Tibial nerve (tissue), 4 donors: ENCODE measurements around the gene SYCP2. TPM values are rescaled to one million over a fixed set of nuclear protein-coding genes. Genes with fewer than 3 reads are reported as not detected.

ENCODE experiments used
- DNase-seq, 2 donors: peaks; one replicate each; pipeline ENCODE4 v3.0.0-alpha.2; 2019; ENCODE audit warnings: low spot score in 2 of 2
- H3K27ac ChIP-seq, 4 donors: fragments of 200-600 bp; sonication (generic) in 3 of 4; one replicate each; pipeline ENCODE4 v1.5.1; 2017 to 2019; ENCODE audit warnings: mild to moderate bottlenecking in 1 of 4
- H3K27me3 ChIP-seq, 2 donors: fragments of 200-600 bp; sonication (generic) in 1 of 2; one replicate each; pipeline versions ENCODE4 v1.5.1 to v1.6.0; 2017 to 2019
- H3K36me3 ChIP-seq, 3 donors: fragments of 200-600 bp; sonication (generic); one replicate each; pipeline ENCODE4 v1.5.1; 2018 to 2019
- H3K4me1 ChIP-seq, 4 donors: fragments of 200-600 bp; sonication (generic) in 3 of 4; one replicate each; pipeline ENCODE4 v1.5.1; 2017 to 2019
- H3K4me3 ChIP-seq, 4 donors: fragments of 200-600 bp; sonication (generic) in 3 of 4; one replicate each; pipeline ENCODE4 v1.5.1; 2017 to 2019; ENCODE audit warnings: mild to moderate bottlenecking in 1 of 4, moderate library complexity in 1 of 4
- H3K9me3 ChIP-seq, 4 donors: fragments of 200-600 bp; sonication (generic) in 3 of 4; one replicate each; pipeline ENCODE4 v1.5.1; 2017 to 2019
- EP300 ChIP-seq, 2 donors: sonication (generic); formaldehyde crosslinking; IDR thresholded peaks; one replicate each; pipeline ENCODE4 v1.6.1; 2017; ENCODE audit warnings: antibody characterized with exemption in 2 of 2, mild to moderate bottlenecking in 1 of 2
- POLR2A ChIP-seq, 2 donors: fragments of 450-650 bp; IDR thresholded peaks; one replicate each; pipeline ENCODE4 v1.6.1; 2017; ENCODE audit warnings: antibody characterized with exemption in 2 of 2, mild to moderate bottlenecking in 2 of 2, moderate library complexity in 2 of 2
- WGBS, 2 donors: methylation state at CpG; one replicate each; pipeline ENCODE4 v1.1.5; 2018; 5-methylcytosine and 5-hydroxymethylcytosine counted together
- total RNA-seq, 4 donors: library from RNA; depleted of rRNA; stranded (reverse); fragments of >200 nt; gene quantifications; one replicate each; pipeline ENCODE4 v1.1.0, GENCODE V29; 2016
- TF ChIP-seq, protein P1 (sequence below), 5 experiments: fragments of 200-600 bp in 3 of 5; fragments of 450-650 bp in 2 of 5; sonication (generic) in 3 of 5; IDR thresholded peaks; one replicate each; pipeline ENCODE4 v1.5.1; 2016 to 2019; ENCODE audit warnings: antibody characterized with exemption in 5 of 5, mild to moderate bottlenecking in 3 of 5, moderate library complexity in 2 of 5

Gene SYCP2
- total RNA-seq, 4 donors from 2014 or later, result 3.1 to 4.2 (median 3.6) TPM

- Histone ChIP-seq H3K27me3 (peaks cover 0 to 4% of the 10 kb centered on the region in 2 donors), H3K36me3 (no peaks in the 10 kb centered on the region), H3K4me1 (no peaks in the 10 kb centered on the region), H3K27ac (no peak overlapping the region), H3K9me3 (no peaks in the 10 kb centered on the region), H3K4me3 (no peak overlapping the region)
- DNase-seq, result peak; percentile 63
- 48 to 49% methylated on average over 10 to 11 of the region's 11 CpGs for WGBS, 2 donors
- TF ChIP-seq, protein P1, sequence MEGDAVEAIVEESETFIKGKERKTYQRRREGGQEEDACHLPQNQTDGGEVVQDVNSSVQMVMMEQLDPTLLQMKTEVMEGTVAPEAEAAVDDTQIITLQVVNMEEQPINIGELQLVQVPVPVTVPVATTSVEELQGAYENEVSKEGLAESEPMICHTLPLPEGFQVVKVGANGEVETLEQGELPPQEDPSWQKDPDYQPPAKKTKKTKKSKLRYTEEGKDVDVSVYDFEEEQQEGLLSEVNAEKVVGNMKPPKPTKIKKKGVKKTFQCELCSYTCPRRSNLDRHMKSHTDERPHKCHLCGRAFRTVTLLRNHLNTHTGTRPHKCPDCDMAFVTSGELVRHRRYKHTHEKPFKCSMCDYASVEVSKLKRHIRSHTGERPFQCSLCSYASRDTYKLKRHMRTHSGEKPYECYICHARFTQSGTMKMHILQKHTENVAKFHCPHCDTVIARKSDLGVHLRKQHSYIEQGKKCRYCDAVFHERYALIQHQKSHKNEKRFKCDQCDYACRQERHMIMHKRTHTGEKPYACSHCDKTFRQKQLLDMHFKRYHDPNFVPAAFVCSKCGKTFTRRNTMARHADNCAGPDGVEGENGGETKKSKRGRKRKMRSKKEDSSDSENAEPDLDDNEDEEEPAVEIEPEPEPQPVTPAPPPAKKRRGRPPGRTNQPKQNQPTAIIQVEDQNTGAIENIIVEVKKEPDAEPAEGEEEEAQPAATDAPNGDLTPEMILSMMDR (IDR thresholded peaks at IDR 0.05), result no peak
- peak in 1 of 2 donors; percentile 19 for TF ChIP-seq EP300 (IDR thresholded peaks at IDR 0.05)
Measured at GRCh38 chr20:59820204-59821041, 113.0 kb downstream of the SYCP2 start.

DNA sequence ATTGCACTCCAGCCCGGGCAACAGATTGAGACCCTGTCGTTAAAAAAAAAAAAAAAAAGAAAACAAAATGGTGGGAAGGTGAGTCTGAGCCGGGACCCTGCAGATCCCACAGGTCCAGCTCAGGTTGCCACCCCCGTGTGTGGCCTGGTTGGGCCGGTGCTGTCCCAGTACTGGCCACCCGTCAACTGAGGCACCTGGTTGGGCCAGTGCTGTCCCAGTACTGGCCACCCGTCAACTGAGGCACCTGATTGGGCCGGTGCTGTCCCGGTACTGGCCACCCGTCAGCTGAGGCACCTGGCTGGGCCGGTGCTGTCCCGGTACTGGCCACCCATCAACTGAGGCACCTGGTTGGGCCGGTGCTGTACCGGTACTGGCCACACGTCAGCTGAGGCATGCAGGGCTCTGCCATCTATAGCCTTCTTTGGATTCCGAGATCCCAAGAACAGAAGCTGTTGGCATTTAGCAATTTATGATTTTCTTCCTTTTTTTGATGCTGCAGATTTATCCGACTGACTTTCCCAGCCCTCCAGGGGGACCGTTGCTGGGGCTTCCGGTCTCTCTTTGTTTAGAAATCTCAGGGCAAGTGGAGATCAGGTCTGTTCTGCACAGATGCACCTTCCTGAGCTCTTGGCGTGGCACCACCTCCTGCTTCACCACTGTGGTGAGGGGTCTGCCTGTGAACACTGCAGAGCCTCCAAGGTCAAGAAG, 113.8 kb downstream of the SYCP2 start:
- no peak overlapping the region for H3K4me3 ChIP-seq
- no peaks in the 10 kb centered on the region for H3K36me3 ChIP-seq
- H3K9me3 ChIP-seq, result no peaks in the 10 kb centered on the region
- H3K27me3 ChIP-seq, result peaks cover 0 to 4% of the 10 kb centered on the region in 2 donors
- TF ChIP-seq POLR2A (IDR thresholded peaks at IDR 0.05) (no peak), EP300 (IDR thresholded peaks at IDR 0.05) (no peak)
- TF ChIP-seq, protein P1 (IDR thresholded peaks at IDR 0.05), result no peak
- WGBS, 2 donors, result 86 to 89% methylated on average over 18 to 19 of the region's 20 CpGs
- peak in 1 of 2 donors; percentile 0 for DNase-seq
- no peak overlapping the region for H3K27ac ChIP-seq
- peaks cover 0 to 4% (median 0%) of the 10 kb centered on the region in 4 donors for H3K4me1 ChIP-seq

GRCh38 chr20:59818911-59819310, 114.5 kb downstream of the SYCP2 start:
- peaks cover 0 to 11% (median 0%) of the 10 kb centered on the region in 4 donors for H3K4me1 ChIP-seq
- no peak overlapping the region for H3K27ac ChIP-seq
- H3K4me3 ChIP-seq, result no peak overlapping the region
- peak in 1 of 2 donors; percentile 3 for DNase-seq
- TF ChIP-seq, protein P1 (IDR thresholded peaks at IDR 0.05), result no peak
- no peak for TF ChIP-seq POLR2A (IDR thresholded peaks at IDR 0.05)
- no peak for TF ChIP-seq EP300 (IDR thresholded peaks at IDR 0.05)
- 88 to 93% methylated on average over 10 of the region's 10 CpGs for WGBS, 2 donors
- H3K36me3 ChIP-seq, result no peaks in the 10 kb centered on the region
- peaks cover 0 to 4% of the 10 kb centered on the region in 2 donors for H3K27me3 ChIP-seq
- no peaks in the 10 kb centered on the region for H3K9me3 ChIP-seq

DNA sequence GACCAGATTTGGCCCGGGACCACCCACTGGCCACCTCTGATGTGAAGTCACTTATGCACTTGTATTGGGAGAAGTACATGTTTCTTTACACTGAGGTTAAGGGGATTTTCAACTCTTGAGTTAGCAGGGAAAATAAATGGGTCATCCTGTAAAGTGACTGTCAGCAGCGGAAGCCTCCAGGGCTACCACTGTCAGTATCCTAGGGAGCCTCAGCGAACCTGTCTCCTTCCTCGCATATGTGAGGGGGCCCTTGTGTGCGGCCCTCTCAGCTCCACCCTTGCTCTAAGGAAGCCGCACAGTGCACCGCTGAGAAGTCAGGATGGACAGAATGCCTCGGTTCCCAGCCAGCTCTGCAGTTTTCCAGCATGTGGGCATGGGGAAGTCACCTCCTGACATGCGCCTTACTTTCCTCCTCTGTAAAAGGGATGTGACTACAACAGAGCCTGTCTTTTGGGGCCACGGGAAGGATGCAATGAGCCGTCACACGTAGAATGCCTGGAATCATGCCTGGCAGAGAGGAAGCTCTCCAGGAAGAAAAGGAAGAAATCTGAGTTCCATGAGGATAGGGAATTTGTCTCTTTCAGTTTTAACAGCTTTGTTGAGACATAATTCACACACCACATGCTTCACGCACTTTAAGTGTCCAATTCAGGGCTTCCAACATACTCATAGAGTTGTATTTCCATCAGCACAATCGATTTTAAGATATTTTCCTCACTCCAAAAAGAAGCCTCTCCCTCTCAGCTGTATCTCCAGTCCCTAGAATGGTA, 115.4 kb downstream of the SYCP2 start:
- Histone ChIP-seq H3K36me3 (no peaks in the 10 kb centered on the region), H3K27ac (no peak overlapping the region), H3K9me3 (no peaks in the 10 kb centered on the region), H3K4me3 (no peak overlapping the region), H3K27me3 (peaks cover 0 to 4% of the 10 kb centered on the region in 2 donors), H3K4me1 (peaks cover 0 to 12% (median 0%) of the 10 kb centered on the region in 4 donors)
- TF ChIP-seq, protein P1 (IDR thresholded peaks at IDR 0.05), result no peak
- TF ChIP-seq EP300 (IDR thresholded peaks at IDR 0.05), result no peak
- no peak for TF ChIP-seq POLR2A (IDR thresholded peaks at IDR 0.05)
- DNase-seq, result peak in 1 of 2 donors; percentile 2
- WGBS, 2 donors, result 78 to 79% methylated on average over 14 of the region's 14 CpGs
